ENCODE results near the gene GABRB3.

GABRB3 gene

GRCh38 chr15:26679927-26680326, 92.9 kb downstream of the GABRB3 start:
- H3K4me3 ChIP-seq (ENCODE audit: low read depth, low read length) = no peak overlapping the region

- no peak overlapping the region for H3K4me3 ChIP-seq (ENCODE audit: low read depth, low read length)
These were observed 96.8 kb downstream of the GABRB3 start for GRCh38 chr15:26676115-26676514.

DNA sequence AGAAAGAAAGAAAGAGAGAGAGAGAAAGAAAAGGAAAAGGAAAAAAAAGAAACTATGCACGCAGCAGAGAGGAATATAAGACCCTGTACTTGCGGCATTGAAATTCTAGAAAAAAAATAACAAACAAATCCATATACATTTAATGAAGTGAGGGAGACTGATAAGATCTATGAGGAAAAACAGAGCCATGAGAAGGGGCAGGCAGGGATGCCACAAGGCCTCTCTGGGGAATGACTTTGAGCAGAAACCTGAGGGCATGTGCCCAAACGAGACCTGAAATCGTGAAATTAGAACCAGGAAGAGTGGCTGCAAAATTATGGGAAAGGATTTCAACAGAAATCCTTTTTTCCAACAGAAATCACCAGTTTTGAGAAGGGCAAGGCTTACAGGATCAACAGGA, 98.4 kb downstream of the GABRB3 start:
- H3K4me3 ChIP-seq (ENCODE audit: low read depth, low read length) = no peak overlapping the region

DNA sequence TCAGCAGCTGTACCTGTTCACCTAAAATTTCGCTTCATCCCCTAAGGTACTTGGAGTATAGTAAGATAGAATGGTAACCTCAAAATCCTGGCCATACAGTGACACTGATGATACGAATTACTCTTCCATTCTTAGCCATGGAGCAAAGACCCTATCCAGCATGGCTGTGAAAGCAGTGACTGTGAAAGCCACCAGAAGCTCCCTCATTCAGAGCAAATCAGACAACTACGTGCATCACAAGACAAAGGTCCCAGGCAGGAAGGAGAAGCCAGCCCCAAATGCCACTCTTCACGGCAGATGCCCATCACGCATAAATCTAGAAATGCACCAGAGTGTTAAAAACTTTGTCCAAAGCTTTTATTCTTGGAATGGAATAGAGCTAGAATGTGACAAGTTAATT, 99.4 kb downstream of the GABRB3 start:
- H3K4me3 ChIP-seq (ENCODE audit: low read depth, low read length) = no peak overlapping the region

DNA sequence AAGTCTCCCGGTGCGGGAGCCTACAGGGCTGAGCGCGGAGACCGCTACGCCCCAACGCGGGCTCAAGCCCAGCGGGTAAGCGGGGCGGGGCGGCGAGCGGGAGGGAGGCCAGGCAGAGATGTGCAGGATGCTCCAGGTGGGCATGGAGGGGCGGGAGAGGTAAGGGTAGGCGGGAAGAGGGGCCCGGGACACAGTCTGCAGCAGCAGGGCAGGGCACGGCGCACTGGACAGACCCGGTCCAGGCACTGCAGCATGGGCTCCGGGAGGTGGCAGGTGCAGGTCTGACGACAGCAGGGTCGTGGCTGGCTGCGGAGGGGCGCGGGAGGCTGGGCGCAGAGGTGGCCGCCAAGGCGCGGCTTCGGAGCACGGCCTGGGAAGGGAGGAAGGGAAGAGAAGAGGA, 102.8 kb downstream of the GABRB3 start:
- H3K4me3 ChIP-seq (ENCODE audit: low read depth, low read length) = no peak overlapping the region

DNA sequence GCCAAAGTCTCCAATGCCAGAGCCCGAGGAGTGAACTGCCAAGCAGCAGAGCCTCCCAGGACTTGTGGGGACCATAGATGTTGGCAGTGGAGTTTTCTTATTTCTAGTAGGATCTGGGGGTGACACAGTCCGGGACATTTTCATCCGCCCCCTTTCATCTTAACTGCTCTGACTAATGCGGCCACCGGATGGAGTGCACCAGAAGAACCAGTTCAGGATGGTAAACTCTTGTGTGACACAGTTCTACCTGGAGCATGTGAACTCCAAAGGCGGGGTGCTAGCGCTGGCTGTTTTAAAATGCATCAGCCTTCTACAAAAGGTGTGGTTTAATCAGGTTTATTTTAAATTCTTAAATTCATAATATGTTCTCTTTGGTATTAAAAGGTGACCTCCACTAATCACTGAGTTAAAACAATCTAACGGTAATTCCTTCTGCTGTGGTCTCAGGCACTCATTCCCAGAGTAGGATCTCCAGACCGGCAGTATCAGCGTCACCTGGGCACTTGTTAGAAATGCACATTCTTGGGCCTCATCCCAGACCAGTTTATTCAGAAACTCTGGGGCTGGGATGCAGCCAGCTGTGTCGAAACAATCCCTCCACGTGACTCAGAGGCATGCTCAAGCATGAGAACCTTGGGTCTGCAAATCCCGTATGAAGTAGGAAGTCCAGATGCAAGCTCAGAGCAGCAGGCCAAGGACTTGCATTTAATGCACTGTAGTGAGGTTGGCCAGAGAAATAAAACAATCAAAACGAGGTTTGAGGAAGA, 105.5 kb downstream of the GABRB3 start:
- H3K4me3 ChIP-seq (ENCODE audit: low read depth, low read length) = no peak overlapping the region

- no peak overlapping the region for H3K4me3 ChIP-seq (ENCODE audit: low read depth, low read length)
These were observed 106.7 kb downstream of the GABRB3 start for GRCh38 chr15:26665957-26666791.

GRCh38 chr15:26662283-26662682, 110.6 kb downstream of the GABRB3 start:
- no peak overlapping the region for H3K4me3 ChIP-seq (ENCODE audit: low read depth, low read length)

DNA sequence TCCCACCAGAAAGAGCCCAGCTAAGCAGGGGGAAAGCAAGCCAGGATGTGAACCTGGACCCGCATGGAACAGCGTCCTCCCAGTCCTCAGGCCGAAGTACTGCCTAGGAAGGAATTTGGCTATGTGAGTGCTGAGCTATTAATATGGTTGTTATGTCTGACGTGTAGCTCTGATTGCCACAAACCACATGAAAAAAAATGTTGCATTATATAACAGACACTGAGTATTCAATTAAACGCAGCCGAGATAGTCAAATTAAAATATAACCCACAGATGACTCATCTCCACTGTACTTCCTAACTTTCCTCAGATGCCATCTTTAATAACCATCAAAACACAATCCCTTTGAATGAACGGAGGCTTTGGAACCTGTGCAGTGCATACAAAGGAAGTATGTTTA, 111.1 kb downstream of the GABRB3 start:
- no peak overlapping the region for H3K4me3 ChIP-seq (ENCODE audit: low read depth, low read length)

DNA sequence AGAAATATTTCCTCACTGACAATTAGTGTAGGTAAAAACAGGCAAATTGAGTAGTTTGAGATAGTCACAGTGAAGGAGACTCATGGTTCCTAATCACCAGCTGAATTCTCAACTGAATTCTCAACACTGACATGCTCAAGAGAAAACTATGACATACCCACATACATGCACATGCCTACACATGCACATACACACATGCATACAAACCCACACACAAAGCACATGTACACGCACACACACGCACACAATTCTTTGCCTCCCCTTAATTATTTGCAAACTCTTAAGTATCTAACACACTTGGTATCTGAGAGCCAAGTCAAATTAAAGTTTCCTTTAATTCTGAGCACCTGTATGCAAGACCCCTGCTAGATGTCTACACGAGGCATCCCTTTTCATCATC, 111.8 kb downstream of the GABRB3 start:
- no peak overlapping the region for H3K4me3 ChIP-seq (ENCODE audit: low read depth, low read length)

DNA sequence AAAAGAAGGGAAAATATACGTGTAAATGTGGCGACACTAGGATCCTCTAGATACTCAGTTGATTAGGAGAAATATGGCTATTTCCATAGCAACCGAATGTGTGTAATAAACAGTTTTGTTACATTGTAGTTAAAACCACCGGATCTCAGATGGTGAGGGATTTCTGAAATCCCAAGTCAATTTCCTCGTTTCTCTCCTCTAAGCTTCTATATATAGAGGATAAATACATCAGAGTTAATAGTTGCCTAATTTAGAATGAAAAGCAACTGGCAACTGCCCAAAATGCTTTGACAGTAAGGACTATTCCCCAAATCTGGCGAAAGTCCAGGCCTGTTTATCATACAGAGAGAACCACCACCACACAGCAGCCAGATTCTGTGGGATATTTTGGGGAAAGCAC, 112.6 kb downstream of the GABRB3 start:
- H3K4me3 ChIP-seq (ENCODE audit: low read depth, low read length) = no peak overlapping the region

GRCh38 chr15:26658290-26658689, 114.6 kb downstream of the GABRB3 start:
- H3K4me3 ChIP-seq (ENCODE audit: low read depth, low read length) = no peak overlapping the region

DNA sequence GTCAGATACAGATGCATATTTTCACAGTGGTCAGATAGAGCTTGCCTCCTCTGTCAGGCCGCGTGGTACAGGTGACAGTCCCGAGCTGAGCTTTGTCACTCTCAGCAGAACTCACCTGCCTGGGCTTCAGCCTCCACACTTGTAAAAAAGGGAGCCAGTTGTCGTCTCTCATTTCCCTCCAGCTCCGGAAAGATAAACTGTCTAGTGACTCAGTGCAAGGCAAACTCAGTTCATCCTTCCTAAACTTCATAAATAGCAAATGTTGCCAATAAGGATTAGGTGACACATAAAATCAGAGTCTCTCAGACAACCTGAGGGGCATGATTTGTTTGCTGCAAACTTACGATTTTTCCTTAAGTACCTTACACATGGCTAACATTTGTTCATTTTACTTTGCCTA, 116.8 kb downstream of the GABRB3 start:
- no peak overlapping the region for H3K4me3 ChIP-seq (ENCODE audit: low read depth, low read length)

DNA sequence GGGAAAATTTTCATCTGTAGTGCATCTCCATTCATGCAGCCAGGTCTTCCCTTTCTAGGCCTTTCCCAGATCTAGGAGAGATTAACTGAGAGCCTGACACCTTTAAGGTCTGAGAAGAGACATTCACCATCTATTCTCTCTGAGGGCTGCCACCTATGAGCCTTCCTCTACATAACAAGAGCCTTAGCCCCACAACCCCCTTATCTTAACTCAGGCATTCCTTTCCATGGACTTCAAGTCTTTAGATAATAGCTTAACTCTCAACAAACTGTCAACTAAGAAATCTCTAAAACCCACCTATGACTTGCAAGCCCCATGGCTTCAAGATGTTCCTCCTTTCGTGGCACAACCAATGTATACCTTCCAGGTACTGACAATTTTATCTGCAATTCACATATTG, 121.0 kb downstream of the GABRB3 start:
- H3K4me3 ChIP-seq (ENCODE audit: low read depth, low read length) = no peak overlapping the region

DNA sequence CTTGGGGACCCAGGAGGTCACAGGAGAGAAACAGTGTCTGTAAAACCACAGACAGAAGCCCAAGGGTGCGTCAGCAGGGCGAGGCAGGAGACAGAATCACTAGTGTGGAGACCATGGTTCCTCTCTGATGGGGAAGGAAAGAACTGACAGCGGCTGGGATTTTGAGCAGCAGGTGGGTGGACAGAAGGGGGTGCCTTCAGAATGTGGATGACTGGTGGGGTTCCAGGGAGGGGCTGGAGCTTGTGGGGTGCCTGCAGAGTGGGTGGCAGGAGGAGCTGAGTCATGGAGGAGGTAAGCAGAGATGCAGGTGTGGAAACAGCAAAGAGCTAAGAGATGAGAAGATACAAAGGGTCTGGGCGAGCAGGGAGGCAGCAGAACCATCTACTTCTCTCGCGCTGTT, 124.2 kb downstream of the GABRB3 start:
- H3K4me3 ChIP-seq (ENCODE audit: low read depth, low read length) = no peak overlapping the region

- no peak overlapping the region for H3K4me3 ChIP-seq (ENCODE audit: low read depth, low read length)
These were observed 127.9 kb downstream of the GABRB3 start for GRCh38 chr15:26644948-26645347.

DNA sequence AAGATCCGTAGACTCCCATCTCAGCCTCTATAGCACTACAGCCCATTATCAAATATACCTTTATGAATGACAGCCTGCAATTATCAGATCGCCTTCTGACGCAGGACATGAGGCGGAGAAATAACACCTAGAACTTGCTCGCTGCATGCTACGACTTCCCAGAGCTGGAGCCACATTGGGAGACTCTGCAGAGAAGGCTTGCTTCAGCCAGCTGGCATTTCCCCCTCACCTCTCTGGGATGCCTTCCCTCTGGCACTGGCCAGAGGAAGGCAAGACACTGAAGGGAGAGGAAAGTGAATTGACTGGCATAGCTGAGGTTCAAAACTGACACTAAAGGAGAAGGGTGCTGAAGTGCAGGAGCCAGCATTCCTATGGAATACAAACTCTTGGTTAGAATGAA, 131.7 kb downstream of the GABRB3 start:
- H3K4me3 ChIP-seq (ENCODE audit: low read depth, low read length) = no peak overlapping the region

- H3K4me3 ChIP-seq (ENCODE audit: low read depth, low read length) = no peak overlapping the region
These were observed 132.3 kb downstream of the GABRB3 start for GRCh38 chr15:26640601-26641000.

- no peak overlapping the region for H3K4me3 ChIP-seq (ENCODE audit: low read depth, low read length)
These were observed 132.9 kb downstream of the GABRB3 start for GRCh38 chr15:26639966-26640365.

DNA sequence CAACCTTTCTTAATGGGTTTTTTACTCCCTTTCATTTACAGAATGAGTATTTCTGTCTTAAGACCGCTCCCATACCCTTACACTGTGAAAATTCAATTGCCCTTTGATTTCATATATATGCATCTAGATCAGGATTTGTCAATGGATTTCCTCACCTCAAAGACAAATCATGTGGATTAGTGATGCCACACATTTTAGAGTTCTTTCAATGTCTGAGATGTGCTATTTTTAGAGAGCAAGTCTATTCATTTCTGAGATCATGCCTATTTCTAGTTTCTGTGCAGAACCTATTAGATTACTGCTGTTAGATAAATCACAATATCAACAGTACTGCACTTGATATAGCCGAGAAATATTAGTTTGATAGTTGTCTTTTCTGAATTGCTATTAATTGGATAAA, 137.3 kb downstream of the GABRB3 start:
- no peak overlapping the region for H3K4me3 ChIP-seq (ENCODE audit: low read depth, low read length)

- H3K4me3 ChIP-seq (ENCODE audit: low read depth, low read length) = no peak overlapping the region
These were observed 137.8 kb downstream of the GABRB3 start for GRCh38 chr15:26635105-26635504.

DNA sequence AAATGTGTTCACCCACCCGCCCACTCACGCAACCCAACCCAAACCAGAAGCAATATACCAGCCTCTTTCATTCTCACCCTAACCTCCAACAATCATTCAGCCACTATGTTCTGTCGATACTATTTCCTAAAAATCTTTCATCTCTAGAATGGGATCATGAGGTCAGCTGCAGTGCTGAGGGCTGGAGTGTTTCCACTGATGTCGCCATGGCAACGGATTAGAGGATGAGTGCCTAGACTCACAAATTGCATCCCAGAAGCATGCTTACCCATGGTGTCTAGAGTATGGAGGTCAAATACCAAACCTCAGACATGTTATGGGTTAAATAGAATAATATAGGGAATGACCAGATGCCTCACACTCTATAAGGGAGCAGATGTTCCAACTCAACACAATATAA, 138.5 kb downstream of the GABRB3 start:
- no peak overlapping the region for H3K4me3 ChIP-seq (ENCODE audit: low read depth, low read length)

All from iPS-11a (cell line).